ENCODE results near the gene RAB5IF.
A peak's percentile ranks its signal among the peaks of the same experiment; 100 is the strongest.

- TF ChIP-seq BMI1 (IDR thresholded peaks at IDR 0.05; ENCODE audit: low read length) (no peak), ZBTB40 (IDR thresholded peaks at IDR 0.05) (no peak), ZBTB40 (CRISPR knock-in tag; IDR thresholded peaks at IDR 0.05) (no peak), NFYB (IDR thresholded peaks at IDR 0.05; ENCODE audit: extremely low read depth, insufficient read length) (no peak), TCF7L2 (IDR thresholded peaks at IDR 0.05; ENCODE audit: low read depth, low read length) (no peak), CTCF (IDR thresholded peaks at IDR 0.05 in 2 of 3, conservative IDR thresholded peaks at IDR 0.05 in 1 of 3; ENCODE audit: insufficient read depth in 2 of 3, low read depth in 1 of 3, low read length in 3 of 3) (peak; percentile 43 to 62 (median 45); a peak in 4 of 6 replicates), GATAD2B (IDR thresholded peaks at IDR 0.05; ENCODE audit: borderline replicate concordance) (no peak)
Observed at GRCh38 chr20:36632487-36633284, 27.1 kb downstream of the RAB5IF start.

Data from K562 (cell line).